Measurements from ENCODE around the gene PRKCE.

DNA sequence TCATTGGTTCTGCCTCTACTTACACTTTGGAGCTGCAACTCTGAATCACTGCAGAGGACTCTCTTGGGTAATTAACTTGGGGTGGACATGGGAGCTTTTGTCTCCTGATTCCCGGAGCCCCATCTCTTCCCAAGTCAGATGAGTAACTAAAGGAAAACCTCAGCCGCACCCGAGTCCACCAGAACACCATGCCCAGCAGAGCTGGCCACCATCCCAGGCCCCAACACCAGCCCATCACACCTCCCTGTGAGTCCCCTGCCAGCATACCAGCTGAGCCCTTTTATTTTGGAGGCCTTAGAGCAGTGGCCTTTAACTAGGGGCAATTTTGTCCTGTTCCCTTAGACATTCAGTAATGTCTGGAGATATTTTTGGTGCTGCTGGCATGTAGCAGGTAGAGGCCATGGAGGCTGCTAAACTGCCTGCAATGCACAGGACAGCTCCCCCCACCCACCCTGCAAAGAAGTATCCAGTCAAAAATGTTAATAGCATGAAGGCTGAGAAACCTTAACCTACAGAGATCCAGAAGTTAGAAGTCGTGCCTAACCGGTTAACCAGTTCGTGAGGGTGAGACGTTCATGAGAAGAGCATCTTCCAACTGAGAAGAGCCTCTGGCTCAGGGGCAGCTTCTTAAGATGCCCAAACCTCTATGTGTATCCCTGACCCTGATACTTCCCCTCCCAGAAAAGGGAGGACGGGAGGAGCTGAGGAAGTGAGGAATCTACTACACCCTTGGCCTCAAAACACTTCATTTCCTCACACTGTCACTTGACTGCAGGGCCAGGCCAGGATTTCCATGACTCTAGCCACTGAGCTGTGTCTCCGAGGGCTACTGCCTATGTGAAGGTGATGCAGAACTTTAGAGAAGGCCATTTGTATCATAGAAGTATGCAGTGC lies 505.8 kb downstream of the PRKCE start:
- TF ChIP-seq, protein P1, sequence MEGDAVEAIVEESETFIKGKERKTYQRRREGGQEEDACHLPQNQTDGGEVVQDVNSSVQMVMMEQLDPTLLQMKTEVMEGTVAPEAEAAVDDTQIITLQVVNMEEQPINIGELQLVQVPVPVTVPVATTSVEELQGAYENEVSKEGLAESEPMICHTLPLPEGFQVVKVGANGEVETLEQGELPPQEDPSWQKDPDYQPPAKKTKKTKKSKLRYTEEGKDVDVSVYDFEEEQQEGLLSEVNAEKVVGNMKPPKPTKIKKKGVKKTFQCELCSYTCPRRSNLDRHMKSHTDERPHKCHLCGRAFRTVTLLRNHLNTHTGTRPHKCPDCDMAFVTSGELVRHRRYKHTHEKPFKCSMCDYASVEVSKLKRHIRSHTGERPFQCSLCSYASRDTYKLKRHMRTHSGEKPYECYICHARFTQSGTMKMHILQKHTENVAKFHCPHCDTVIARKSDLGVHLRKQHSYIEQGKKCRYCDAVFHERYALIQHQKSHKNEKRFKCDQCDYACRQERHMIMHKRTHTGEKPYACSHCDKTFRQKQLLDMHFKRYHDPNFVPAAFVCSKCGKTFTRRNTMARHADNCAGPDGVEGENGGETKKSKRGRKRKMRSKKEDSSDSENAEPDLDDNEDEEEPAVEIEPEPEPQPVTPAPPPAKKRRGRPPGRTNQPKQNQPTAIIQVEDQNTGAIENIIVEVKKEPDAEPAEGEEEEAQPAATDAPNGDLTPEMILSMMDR (IDR thresholded peaks at IDR 0.05) = no peak
- TF ChIP-seq POLR2A (IDR thresholded peaks at IDR 0.05) = no peak

Data from body of pancreas (tissue), 4 donors.